ENCODE measurements around the gene TGFBR3.
A peak's percentile ranks its signal among the peaks of the same experiment; 100 is the strongest.

TGFBR3 gene

GRCh38 chr1:91733108-91733710, 152.7 kb downstream of the TGFBR3 start:
- Mint-ChIP-seq H3K36me3 (ENCODE audit: low read depth) (peaks cover 7% of the 10 kb centered on the region), H3K27me3 (ENCODE audit: low read depth, poor library complexity) (peaks cover 4% of the 10 kb centered on the region), H3K9me3 (peaks cover 2% of the 10 kb centered on the region), H3K27ac (peak overlapping the region; percentile 85), H3K4me3 (no peak overlapping the region), H3K4me1 (peaks cover 87% of the 10 kb centered on the region)
- TF ChIP-seq, protein P1, sequence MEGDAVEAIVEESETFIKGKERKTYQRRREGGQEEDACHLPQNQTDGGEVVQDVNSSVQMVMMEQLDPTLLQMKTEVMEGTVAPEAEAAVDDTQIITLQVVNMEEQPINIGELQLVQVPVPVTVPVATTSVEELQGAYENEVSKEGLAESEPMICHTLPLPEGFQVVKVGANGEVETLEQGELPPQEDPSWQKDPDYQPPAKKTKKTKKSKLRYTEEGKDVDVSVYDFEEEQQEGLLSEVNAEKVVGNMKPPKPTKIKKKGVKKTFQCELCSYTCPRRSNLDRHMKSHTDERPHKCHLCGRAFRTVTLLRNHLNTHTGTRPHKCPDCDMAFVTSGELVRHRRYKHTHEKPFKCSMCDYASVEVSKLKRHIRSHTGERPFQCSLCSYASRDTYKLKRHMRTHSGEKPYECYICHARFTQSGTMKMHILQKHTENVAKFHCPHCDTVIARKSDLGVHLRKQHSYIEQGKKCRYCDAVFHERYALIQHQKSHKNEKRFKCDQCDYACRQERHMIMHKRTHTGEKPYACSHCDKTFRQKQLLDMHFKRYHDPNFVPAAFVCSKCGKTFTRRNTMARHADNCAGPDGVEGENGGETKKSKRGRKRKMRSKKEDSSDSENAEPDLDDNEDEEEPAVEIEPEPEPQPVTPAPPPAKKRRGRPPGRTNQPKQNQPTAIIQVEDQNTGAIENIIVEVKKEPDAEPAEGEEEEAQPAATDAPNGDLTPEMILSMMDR (IDR thresholded peaks at IDR 0.05) = no peak
- no peak for DNase-seq

DNA sequence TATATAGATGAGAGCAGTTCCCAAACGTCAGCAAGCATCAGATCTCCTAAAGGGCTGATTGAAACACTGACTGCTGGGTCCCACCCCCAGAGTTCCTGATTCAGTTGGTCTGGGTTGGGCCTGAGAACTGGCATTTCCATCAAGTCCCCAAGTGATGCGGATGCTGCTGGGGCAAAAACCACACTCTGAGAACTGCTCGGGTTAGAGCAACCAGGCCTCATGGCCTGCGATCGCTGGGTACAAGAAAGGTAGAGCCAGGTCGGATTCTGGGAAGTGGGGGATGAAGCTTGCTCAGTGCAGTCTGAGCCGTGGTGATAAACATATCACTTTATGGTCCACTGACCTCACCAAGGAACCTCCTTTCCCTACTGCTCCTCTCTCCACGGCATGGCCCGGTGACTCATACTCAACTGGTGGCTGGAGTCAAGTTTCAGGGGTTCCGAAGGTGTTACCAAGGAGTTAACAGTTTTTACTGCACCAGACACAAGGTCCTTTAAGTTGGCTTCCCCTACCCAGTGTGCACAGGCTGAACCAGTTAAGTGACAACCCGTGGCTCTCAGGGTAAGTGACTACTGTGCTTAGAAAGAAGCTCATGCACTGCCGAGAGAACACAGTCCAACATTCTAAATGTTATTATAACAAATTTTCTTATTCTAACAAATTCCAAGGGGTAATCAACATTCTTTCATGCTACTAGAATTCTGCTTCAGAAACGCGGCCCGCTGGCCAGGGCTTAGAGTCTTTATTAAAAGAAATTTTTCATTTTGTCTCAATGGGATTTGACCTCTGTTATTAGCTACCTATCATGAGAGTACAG, 153.5 kb downstream of the TGFBR3 start:
- TF ChIP-seq, protein P1 (IDR thresholded peaks at IDR 0.05) = no peak
- peaks cover 85% of the 10 kb centered on the region for H3K4me1 Mint-ChIP-seq
- H3K27me3 Mint-ChIP-seq (ENCODE audit: low read depth, poor library complexity) = peaks cover 4% of the 10 kb centered on the region
- peaks cover 8% of the 10 kb centered on the region for H3K36me3 Mint-ChIP-seq (ENCODE audit: low read depth)
- no peaks in the 10 kb centered on the region for H3K9me3 Mint-ChIP-seq
- H3K27ac Mint-ChIP-seq = peak overlapping the region; percentile 85
- peak overlapping the region; percentile 1 for H3K4me3 Mint-ChIP-seq
- DNase-seq = peak; percentile 43

DNA sequence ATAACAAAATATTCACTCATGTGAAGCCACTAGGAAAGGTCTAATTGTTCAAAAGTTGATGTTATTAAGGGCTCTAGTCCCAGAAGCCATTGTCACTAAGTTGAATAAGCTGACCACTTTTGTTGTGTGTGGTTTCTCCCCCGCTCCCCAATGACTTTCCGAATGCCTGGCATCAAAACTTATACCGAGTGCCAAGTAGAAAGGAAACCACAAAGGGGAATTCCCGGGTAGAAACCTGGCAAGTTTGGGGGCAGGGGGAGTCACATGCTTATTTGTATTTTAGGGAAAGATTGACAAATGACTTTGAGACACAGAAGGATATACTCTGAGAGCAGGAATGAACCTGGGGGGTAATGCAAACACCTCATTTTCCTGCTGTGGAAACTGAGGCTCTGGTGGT, 154.1 kb downstream of the TGFBR3 start:
- Mint-ChIP-seq H3K4me1 (peaks cover 78% of the 10 kb centered on the region), H3K36me3 (ENCODE audit: low read depth) (peaks cover 5% of the 10 kb centered on the region), H3K27me3 (ENCODE audit: low read depth, poor library complexity) (peaks cover 4% of the 10 kb centered on the region), H3K4me3 (peak overlapping the region; percentile 1), H3K27ac (no peak overlapping the region), H3K9me3 (no peaks in the 10 kb centered on the region)
- TF ChIP-seq, protein P1 (IDR thresholded peaks at IDR 0.05) = no peak
- no peak for DNase-seq

DNA sequence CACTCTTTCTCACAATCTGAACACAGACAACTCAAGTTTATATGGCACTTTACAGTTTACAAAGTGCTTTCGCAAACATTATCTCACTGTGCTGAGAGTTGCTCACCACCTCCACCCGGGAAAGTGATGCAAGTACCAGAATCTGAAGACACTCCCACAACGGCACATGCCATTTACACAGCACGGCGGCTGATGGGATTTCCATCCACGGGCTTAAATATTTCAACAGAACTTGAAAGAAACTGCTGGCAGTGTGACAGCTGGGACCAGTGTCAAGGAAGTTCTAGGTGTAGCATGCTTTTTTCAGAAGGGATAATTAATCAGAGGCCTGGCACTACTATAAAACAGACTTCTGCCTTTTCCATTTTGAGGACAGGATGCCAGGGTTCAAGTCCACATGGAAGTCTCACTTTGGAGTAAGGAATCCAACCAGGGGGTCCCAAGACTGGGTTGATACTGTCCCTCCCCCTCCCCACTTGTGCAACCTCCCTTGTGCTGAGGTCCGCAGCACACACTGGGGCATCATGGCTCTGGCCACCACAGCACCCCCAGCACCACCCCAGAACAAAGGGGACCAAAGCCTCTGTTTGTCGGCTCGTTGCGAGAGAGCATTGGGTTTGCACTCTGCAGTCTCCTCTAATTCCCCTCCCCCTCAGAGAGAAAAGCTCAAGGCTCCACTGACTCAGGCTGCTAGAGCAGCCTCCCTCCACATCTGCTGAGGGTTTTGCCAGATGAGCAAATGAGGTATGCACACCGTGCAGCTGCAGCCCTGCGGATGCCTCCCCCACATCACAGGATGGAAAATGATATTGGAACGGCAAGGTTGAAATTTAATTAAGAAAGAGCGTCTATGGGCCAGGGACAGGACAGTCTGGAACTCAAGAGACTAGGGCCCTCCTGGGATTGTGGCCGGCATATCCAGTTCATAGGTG, 154.9 kb downstream of the TGFBR3 start:
- TF ChIP-seq, protein P1 (IDR thresholded peaks at IDR 0.05) = no peak
- Mint-ChIP-seq H3K9me3 (no peaks in the 10 kb centered on the region), H3K27me3 (ENCODE audit: low read depth, poor library complexity) (peaks cover 4% of the 10 kb centered on the region), H3K36me3 (ENCODE audit: low read depth) (peaks cover 5% of the 10 kb centered on the region), H3K27ac (peak overlapping the region; percentile 37), H3K4me3 (no peak overlapping the region), H3K4me1 (peaks cover 72% of the 10 kb centered on the region)
- no peak for DNase-seq

DNA sequence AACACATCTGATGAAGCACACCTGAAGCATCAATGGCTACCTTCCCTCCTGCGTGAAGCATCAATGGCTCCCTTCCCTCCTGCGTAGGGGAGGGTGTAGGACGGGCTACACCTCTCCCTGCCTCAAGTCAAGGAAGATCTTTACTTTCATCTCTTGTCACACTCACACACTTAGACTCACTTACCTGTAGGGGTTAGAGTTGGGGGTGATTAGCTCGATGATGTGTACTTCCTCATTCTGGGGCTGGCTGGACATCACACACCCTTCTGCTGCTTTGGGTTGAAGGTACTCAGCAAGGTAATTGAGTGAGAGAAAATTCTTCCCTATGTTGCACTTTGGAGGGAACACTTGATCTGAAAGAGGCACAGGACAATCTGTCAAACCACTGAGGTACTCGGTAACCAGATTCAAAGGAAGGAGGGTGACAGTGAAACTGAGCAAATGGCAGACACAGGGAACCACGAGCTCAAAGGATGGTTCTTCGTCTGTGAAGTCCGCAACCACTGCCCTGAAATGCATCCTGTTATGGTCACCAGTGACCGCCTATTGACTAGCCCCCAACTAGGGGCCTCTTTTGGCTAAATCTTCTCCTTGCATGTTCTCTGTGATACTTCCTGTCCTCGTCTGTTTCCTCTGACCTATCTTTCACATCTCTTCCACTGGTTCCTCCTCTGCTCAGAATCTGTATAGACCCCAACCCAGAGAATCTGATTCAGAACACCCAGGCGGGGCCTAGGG, 156.2 kb downstream of the TGFBR3 start:
- peaks cover 5% of the 10 kb centered on the region for H3K36me3 Mint-ChIP-seq (ENCODE audit: low read depth)
- H3K4me1 Mint-ChIP-seq = peaks cover 61% of the 10 kb centered on the region
- H3K27ac Mint-ChIP-seq = no peak overlapping the region

More for the DNA sequence above, 156.2 kb downstream of the TGFBR3 start:
- Mint-ChIP-seq H3K27me3 (ENCODE audit: low read depth, poor library complexity) (peaks cover 4% of the 10 kb centered on the region), H3K9me3 (no peaks in the 10 kb centered on the region), H3K4me3 (no peak overlapping the region)
- TF ChIP-seq, protein P1 (IDR thresholded peaks at IDR 0.05) = no peak
- DNase-seq = no peak
